SU-DHL-6 (cell line): ENCODE data around the gene EME1.

ENCODE experiments used
- EZH2phosphoT487 ChIP-seq: fragments of 200-600 bp; sonication (generic), shearing (Covaris generic); conservative IDR thresholded peaks from 2 replicates; pipeline ENCODE4 v1.6.1; 2018; ENCODE audit warnings: mild to moderate bottlenecking, antibody characterized with exemption, low read length, moderate library complexity, mixed read lengths
- TF ChIP-seq, protein P1 (sequence below): fragments of 200-600 bp; sonication (generic); IDR thresholded peaks from one replicate; pipeline ENCODE4 v1.5.1; 2017; ENCODE audit warnings: antibody characterized with exemption, mild to moderate bottlenecking, low read length, moderate library complexity; ENCODE audit not compliant: insufficient read depth, poor library complexity, severe bottlenecking

DNA sequence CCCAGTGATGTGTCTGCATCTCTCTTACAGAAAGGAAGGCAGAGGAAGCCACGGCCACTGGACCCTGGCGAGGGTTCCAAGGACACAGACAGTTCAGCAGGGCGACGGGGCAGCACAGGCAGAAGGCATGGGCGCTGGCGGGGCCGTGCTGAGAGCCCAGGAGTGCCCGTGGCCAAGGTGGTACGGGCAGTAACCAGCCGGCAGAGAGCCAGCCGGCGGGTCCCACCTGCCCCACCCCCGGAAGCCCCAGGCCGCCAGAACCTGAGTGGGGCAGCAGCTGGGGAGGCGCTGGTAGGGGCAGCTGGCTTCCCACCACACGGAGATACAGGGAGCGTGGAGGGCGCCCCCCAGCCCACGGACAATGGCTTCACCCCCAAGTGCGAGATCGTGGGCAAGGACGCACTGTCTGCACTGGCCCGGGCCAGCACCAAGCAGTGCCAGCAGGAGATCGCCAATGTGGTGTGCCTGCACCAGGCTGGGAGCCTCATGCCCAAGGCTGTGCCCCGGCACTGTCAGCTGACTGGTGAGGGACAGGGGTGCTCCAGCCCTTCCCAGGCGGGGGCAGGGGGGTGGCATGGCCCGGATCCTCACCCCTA lies 19.3 kb upstream of the EME1 start:
- TF ChIP-seq, protein P1, sequence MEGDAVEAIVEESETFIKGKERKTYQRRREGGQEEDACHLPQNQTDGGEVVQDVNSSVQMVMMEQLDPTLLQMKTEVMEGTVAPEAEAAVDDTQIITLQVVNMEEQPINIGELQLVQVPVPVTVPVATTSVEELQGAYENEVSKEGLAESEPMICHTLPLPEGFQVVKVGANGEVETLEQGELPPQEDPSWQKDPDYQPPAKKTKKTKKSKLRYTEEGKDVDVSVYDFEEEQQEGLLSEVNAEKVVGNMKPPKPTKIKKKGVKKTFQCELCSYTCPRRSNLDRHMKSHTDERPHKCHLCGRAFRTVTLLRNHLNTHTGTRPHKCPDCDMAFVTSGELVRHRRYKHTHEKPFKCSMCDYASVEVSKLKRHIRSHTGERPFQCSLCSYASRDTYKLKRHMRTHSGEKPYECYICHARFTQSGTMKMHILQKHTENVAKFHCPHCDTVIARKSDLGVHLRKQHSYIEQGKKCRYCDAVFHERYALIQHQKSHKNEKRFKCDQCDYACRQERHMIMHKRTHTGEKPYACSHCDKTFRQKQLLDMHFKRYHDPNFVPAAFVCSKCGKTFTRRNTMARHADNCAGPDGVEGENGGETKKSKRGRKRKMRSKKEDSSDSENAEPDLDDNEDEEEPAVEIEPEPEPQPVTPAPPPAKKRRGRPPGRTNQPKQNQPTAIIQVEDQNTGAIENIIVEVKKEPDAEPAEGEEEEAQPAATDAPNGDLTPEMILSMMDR = no peak
- TF ChIP-seq EZH2phosphoT487 = no peak
